HG02943 (cell line): ENCODE measurements around the gene MYO7A.

Experiments used
- ATAC-seq: cut with Tn5 transposase; IDR thresholded peaks from one replicate; pipeline ENCODE4 v1.9.1; 2021; ENCODE audit warnings: mild to moderate bottlenecking, low read depth, moderate library complexity; ENCODE audit not compliant: unreplicated experiment

Gene MYO7A

GRCh38 chr11:77196961-77197360 is 68.9 kb downstream of the MYO7A start:
- ATAC-seq, result no peak

DNA sequence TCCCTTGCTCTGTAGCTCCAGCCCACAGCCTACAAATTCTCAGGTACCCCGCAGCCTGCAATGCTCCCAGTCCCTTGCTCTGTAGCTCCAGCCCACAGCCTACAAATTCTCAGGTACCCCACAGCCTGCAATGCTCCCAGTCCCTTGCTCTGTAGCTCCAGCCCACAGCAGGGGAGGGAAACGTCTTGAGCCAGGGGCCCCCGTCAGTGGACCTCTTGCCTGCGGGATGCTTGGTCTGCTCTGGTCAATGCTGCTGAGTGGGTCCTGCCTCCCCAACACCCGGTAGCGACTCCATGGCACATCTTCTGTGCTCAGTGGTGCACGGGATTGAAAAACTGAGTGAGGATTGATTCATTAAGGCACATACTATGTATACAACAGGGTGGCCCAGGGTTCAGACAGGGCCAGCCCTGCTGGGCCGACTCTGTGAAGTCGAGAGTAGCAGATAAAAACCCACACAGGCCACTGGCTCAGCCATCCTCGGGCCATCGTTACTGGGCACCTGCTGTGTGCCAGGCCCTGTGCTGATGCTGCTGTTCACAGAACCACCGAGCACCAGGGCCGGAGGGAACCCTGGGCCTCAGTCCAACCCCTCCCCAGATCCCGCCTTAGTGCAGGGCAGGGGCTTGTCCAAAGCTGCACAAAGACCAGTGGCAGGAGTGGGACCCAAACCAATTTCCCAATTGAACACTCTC is 69.7 kb downstream of the MYO7A start:
- ATAC-seq, result no peak

GRCh38 chr11:77198440-77198849 is 70.4 kb downstream of the MYO7A start:
- no peak for ATAC-seq

DNA sequence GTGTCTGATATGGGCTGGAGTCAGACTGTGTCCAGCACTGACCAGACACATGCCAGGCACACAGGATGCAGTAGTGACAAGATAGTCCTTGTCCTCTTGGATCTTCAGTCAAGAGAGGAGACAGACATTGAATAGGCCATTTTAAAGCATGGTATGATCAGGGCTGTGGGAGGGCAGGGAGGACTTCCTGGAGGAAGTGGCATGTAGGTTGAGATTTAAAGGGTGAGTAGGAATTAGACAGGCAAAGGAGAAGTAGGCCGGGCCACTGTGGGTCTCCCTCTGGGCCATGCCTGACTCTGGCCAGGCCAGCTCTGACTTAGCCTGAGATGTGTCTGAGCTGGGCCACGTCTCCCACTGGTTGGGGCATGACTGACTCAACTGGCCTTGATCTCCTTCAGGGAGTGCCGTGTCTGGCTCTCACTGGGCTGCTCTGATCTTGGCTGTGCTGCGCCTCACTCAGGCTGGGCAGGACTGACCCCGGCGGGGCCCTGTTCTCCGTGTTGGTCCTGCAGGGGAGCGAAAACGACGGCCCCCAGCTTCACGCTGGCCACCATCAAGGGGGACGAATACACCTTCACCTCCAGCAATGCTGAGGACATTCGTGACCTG is 71.2 kb downstream of the MYO7A start:
- no peak for ATAC-seq

DNA sequence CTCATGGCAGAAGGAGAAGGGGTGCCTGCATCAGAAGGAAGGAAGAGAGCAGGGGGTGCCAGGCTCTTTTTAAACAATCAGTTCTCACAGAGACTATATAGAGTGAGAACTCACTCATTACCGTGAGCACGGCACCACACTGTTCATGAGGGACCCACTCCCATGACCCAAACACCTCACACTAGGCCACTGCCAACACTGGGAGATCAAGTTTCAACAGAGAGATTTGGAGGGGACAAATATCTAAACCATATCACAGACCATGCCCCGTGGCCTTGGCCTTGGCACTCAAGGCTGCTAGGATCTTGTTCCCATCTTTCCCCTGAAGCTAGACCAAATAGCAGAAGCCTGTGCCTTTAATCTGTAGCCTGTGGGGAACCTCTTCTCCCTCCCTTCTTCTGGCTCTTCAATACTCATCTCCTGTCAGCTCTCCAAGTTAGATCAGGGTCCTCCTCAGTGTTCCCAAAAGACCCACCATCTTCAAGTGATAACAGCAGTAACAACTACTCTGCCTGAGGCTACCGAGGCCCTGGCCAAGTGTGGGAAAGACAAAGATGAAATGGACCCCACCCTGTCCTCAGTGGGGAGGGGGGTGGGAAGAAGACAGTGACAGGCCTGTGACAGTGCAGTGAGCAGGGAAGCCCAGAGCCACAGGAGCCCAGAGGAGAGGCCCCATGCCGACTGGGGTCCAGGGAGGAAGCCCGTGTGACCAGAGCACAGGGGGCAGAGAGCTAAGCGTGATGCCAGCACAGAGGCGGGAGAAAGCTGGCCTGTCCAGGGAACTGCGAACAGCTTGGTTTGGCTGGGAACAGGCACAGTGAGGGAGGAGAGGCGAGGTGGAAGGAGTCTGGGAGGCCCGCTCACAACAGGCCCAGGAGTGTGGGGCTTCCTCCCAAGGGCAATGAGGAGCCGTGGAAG is 72.6 kb downstream of the MYO7A start:
- no peak for ATAC-seq

DNA sequence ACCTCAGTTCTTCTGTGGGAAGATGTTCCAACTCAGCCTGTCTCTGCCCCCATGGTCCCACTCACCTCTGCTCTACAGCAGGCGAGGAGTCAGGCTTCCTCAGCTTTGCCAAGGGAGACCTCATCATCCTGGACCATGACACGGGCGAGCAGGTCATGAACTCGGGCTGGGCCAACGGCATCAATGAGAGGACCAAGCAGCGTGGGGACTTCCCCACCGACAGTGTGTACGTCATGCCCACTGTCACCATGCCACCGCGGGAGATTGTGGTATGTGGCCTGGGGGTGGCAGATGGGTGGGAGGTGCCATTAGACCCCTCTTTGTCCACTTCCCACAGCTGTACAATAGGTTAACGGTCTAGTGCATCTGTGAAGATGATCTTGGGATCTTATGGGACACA is 73.3 kb downstream of the MYO7A start:
- no peak for ATAC-seq

DNA sequence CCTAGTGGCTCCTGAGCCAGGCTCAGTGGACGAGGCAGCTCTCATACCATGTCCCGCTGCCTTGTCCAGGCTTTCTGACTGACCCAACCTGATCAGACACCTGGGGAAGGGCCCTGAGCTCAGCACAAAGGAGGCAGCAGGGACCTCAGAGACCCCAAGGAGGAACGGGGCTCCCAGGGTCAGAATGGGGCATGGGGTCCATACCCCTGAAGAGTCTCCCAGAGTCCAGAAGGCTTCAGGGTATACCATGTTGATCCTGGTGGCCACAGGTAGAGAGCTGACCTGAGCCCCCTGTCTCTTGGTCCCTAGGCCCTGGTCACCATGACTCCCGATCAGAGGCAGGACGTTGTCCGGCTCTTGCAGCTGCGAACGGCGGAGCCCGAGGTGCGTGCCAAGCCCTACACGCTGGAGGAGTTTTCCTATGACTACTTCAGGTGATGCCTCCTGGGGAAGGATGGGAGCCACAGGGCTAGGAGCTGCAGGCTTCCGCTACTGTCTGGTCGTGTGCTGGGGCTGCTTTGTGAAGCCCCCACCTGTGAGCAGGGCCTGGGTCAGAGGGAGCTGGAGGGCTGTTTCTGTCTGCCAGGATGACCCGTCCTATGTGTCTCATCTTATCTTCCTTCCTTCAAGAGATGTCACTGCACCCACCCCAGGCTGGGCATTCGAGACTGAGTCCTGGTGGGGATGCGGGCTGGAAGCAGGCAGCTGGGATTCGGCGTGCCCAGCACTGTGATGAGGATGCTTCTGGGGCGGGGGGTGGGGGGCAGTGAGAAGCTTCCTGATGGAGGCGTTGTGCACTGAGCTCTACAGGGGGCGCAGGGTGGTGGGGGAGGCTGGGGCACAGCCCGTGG is 74.2 kb downstream of the MYO7A start:
- ATAC-seq, result no peak

GRCh38 chr11:77202941-77203900 is 75.2 kb downstream of the MYO7A start:
- no peak for ATAC-seq

GRCh38 chr11:77203901-77204753 is 76.1 kb downstream of the MYO7A start:
- ATAC-seq, result no peak

GRCh38 chr11:77204754-77205466 is 76.9 kb downstream of the MYO7A start:
- no peak for ATAC-seq

DNA sequence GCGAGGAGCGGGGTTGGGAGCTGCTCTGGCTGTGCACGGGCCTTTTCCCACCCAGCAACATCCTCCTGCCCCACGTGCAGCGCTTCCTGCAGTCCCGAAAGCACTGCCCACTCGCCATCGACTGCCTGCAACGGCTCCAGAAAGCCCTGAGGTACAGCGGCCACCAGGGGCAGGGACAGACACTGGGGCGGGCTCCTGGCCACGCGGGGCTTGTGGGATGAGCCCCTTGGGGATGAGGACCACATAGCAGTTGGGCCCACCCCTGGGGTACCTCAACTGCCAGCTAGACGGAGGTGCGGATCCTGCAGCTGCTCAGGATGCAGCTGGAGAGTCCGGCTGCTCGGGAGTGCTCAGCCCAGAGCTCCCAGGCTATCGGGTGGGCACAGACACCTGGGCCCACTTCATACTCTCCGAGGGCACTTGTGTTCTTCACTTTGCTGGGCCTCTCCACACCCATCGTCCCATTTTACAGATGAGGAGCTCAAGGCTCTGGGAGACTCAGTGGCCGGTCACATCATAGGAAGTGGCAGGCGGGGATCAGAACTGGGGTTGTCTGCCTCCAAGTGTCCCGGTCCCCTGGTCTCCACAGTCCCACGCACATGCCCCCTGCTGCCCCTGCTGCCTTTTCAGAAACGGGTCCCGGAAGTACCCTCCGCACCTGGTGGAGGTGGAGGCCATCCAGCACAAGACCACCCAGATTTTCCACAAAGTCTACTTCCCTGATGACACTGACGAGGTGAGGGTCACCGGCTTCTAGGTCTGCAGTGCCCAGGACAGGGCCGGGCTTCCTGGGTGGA is 77.6 kb downstream of the MYO7A start:
- no peak for ATAC-seq

DNA sequence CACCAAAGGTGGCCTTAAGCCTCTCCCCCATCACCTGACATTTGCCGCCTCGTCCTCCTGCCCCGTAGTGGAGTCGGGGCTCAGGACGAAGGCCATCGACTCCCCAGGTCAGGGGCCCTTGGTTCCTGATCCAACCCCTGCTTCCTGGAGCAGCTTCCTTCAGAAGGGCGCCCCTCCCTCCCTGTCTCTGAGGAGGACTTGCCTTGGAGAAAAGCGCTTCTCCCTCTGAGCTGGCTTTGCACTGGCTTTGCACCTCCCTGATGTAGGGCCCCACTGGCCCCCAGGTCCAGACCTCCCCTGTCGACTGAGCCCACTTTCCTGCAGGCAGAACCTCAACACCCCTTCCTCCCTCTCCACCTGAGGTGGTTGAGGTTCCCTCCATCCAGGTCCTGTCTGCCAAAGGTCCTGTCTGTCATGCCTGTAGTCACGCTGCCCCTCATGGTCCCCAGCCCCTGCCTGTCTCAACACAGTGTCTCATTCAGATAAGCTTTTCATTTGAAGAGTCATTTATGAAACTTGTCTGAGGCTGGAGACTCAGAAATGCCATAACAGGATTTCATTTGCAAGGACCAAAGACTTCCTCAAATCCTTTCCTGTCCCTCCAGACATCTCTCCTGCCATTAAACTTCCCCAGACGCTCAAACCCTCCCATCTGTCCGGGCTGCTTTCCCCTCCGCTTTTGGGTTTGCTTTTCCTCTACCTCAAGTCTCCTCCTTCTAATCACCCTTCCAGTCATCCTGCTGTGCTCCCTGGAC is 78.4 kb downstream of the MYO7A start:
- ATAC-seq, result no peak

DNA sequence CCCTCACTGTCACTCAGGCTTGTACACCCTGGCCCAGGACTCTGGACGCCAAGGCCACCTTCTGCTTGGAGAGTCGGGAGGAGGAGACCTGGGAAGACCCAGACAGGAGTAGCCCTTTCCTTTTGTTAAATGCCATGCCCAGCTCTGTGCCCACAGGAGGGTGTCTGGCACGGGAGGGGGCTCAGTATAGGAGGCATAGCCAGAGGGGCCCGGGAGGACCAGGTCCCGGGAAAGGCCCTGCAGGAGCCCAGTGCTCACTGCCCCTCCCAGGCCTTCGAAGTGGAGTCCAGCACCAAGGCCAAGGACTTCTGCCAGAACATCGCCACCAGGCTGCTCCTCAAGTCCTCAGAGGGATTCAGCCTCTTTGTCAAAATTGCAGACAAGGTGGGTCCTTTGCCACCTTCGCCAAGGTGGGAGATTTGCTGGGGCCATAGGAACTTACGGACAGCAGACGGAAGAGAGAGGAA is 79.0 kb downstream of the MYO7A start:
- ATAC-seq, result no peak

GRCh38 chr11:77207618-77208313 is 79.7 kb downstream of the MYO7A start:
- ATAC-seq, result no peak

- ATAC-seq, result no peak
Measured at GRCh38 chr11:77208535-77208934, 80.5 kb downstream of the MYO7A start.

GRCh38 chr11:77209663-77210062 is 81.6 kb downstream of the MYO7A start:
- no peak for ATAC-seq
